Mucosa of descending colon (tissue), 3 donors: Measurements from ENCODE around the gene FGF12. TPM values are rescaled to one million over a fixed set of nuclear protein-coding genes. Genes with fewer than 3 reads are reported as not detected.

ENCODE experiments used
- ATAC-seq: fragments of 200-7000 bp; cut with Tn5 transposase; one replicate; pipeline ENCODE4 v1.9.1; 2020; ENCODE audit warnings: mild to moderate bottlenecking, moderate library complexity
- DNase-seq, 3 donors: peaks; one replicate each; pipeline ENCODE4 v3.0.0-alpha.2; 2020
- H3K36me3 ChIP-seq: fragments of 200-600 bp; one replicate; pipeline ENCODE4 v1.8.0; 2021; ENCODE audit warnings: low read depth, mild to moderate bottlenecking
- H3K4me1 ChIP-seq: fragments of 200-600 bp; one replicate; pipeline ENCODE4 v1.8.0; 2021; ENCODE audit warnings: low read depth, mild to moderate bottlenecking
- H3K4me3 ChIP-seq: fragments of 200-600 bp; one replicate; pipeline ENCODE4 v1.8.0; 2021; ENCODE audit warnings: mild to moderate bottlenecking
- H3K9me3 ChIP-seq: fragments of 200-600 bp; one replicate; pipeline ENCODE4 v1.8.0; 2021; ENCODE audit warnings: mild to moderate bottlenecking
- intact Hi-C, 2 donors: fragments of 100-400 bp; cut with DNase I in 1 of 2; cut with micrococcal nuclease in 1 of 2; formaldehyde crosslinking; loops; one replicate each; pipeline versions ENCODE4 v1.11.0 to v1.11.1; 2022; cut with DNase I, micrococcal nuclease
- total RNA-seq, 3 donors: library from RNA; stranded (reverse); fragmentation: NEBNext Ultra II Directional in 2 of 3; extraction: Animal tissue kit (Norgen Biotek cat#: 25700) in 2 of 3; gene quantifications; one replicate each; pipeline versions ENCODE4 v1.2.1 to v1.2.4, GENCODE V29; 2021 to 2023
- TF ChIP-seq, protein P1 (sequence below): fragments of 200-600 bp; IDR thresholded peaks from one replicate; pipeline ENCODE4 v1.8.0; 2022; ENCODE audit warnings: antibody characterized with exemption, mild to moderate bottlenecking
- donor health status: DM: no; HTN: no; CAD: no; lungs with moderate emphysema.
- donor health status: DM: no; HTN: no; CAD: no.
- donor health status: DM: no; HTN: yes; CAD: no.

Gene FGF12
- total RNA-seq, 3 donors from 2014 or later = 0.35 to 3.3 (median 0.58) TPM

DNA sequence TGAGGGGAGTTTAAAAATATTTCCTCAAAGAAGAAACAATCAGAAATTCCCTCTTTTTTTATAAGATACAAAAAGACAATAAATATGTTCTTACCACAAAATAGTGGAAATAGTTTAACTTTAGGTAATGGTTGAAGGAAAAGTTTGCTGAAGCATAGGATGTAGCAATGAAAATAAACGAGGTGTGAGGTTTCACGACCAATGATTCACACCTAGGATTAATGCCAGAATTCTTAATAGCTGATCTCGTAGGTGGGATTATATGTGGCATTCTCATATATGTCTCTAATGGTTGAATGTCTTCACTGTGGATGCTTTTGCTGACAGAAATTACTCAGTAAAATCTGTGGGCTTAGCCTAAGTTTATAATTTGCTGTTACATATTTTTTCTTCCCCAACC, 467.7 kb downstream of the FGF12 start:
- Histone ChIP-seq H3K4me1 (no peaks in the 10 kb centered on the region), H3K9me3 (no peaks in the 10 kb centered on the region), H3K36me3 (no peaks in the 10 kb centered on the region), H3K4me3 (no peak overlapping the region)
- DNase-seq (no peak), ATAC-seq (no peak)
- TF ChIP-seq, protein P1, sequence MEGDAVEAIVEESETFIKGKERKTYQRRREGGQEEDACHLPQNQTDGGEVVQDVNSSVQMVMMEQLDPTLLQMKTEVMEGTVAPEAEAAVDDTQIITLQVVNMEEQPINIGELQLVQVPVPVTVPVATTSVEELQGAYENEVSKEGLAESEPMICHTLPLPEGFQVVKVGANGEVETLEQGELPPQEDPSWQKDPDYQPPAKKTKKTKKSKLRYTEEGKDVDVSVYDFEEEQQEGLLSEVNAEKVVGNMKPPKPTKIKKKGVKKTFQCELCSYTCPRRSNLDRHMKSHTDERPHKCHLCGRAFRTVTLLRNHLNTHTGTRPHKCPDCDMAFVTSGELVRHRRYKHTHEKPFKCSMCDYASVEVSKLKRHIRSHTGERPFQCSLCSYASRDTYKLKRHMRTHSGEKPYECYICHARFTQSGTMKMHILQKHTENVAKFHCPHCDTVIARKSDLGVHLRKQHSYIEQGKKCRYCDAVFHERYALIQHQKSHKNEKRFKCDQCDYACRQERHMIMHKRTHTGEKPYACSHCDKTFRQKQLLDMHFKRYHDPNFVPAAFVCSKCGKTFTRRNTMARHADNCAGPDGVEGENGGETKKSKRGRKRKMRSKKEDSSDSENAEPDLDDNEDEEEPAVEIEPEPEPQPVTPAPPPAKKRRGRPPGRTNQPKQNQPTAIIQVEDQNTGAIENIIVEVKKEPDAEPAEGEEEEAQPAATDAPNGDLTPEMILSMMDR = no peak
- intact Hi-C loops = no loop called here

DNA sequence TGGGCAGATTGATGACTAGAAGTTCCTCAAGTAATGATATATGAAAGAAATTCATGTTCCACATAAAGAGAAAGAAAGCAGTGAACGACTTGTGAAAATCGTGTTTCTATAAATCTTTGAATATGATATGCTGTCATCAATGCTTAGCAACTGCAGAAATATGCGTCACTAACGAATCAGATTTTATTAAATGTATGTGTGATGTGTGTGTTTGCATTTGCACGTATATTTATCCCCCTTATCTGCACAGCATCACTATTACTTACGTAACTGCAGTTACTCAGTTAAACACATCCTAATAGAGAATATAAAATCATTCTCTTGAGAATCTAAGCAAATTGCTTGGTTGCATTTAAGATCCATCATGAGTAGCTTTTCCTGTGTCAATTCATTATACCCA, 468.6 kb downstream of the FGF12 start:
- Histone ChIP-seq H3K36me3 (no peaks in the 10 kb centered on the region), H3K4me3 (no peak overlapping the region), H3K9me3 (no peaks in the 10 kb centered on the region), H3K4me1 (no peaks in the 10 kb centered on the region)
- DNase-seq (no peak), ATAC-seq (no peak)
- TF ChIP-seq, protein P1 = no peak
- intact Hi-C loops = no loop called here

DNA sequence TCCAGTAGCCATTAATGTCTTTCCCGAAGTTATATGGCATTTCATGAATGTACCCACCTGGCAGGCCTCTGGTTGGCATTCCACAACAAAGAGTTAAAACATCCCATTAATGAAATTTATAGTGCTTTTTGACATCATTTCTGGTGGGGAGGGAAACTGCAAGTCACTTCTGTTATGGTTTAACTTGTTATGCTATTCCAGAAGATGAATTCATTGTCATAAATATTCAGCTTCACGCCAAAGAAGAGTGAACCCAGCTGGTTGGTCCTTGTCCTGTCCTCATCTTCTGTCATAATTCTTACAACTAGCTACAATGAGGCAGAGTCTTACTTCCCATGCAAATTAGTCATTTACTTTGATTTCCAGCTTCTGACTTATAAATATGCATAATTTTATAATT, 471.5 kb downstream of the FGF12 start:
- ATAC-seq (no peak), DNase-seq (no peak)
- TF ChIP-seq, protein P1 = no peak
- intact Hi-C loops = no loop called here
- H3K4me1 ChIP-seq = no peaks in the 10 kb centered on the region
- H3K4me3 ChIP-seq = no peak overlapping the region
- H3K9me3 ChIP-seq = no peaks in the 10 kb centered on the region
- H3K36me3 ChIP-seq = no peaks in the 10 kb centered on the region

DNA sequence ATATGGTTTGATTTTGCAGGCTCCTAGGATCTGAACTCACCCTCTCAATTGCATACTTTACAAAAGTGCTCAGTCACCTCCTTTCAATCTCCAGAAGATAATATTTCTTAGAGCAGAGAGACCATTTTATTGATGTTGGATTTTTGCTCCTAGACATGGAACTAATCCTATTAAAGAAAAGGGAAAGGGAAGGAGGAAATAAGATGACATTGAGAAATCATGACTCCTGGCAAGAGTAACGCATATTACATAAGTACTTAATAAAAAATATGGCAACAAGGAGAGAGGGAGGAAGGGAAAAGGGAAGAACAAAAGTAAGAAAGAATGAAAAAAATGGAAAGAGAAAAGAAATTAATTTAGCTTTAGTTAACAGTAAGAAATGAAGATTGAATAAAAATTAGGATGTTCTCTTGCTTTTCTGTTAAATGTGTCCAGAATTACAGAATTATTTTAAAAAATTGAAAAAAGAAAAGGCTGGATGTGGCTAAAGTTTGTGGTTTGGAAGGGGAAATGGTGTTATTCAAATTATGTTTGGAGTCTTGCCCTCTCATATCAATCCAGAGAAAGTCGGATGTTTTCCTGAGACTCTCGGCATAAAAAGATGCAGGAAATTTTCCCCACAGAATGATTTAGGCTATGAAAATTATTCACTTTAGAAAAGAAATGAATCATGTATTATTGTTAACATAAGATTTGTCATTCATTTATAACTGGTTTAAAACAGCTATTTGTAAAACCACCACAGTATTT, 474.0 kb downstream of the FGF12 start:
- intact Hi-C loops = no loop called here
- no peaks in the 10 kb centered on the region for H3K36me3 ChIP-seq
- TF ChIP-seq, protein P1 = no peak
- no peaks in the 10 kb centered on the region for H3K4me1 ChIP-seq
- no peaks in the 10 kb centered on the region for H3K9me3 ChIP-seq
- H3K4me3 ChIP-seq = no peak overlapping the region
- DNase-seq (no peak), ATAC-seq (no peak)

DNA sequence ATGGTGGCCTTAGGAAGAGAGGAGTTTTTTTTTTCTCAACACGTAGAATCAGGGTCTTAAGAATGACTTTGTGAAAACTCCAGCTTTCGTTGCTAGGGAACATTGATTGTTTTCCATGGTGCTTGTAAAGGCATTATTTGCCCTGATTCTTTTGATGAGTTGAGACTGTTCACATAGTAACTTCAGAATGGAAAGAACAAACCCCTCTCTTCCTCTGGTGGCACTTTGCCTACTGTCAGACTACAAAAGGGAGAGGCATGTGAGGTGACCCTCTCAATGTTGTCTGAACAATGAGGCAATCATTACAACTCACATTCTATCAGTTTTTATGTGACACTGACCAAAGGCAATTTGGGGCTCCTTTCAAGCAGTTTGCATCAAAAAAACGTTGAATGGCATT, 477.8 kb downstream of the FGF12 start:
- no peaks in the 10 kb centered on the region for H3K9me3 ChIP-seq
- H3K36me3 ChIP-seq = no peaks in the 10 kb centered on the region
- TF ChIP-seq, protein P1 = no peak
- intact Hi-C loops = no loop called here
- H3K4me1 ChIP-seq = no peaks in the 10 kb centered on the region
- DNase-seq = no peak
- H3K4me3 ChIP-seq = no peak overlapping the region
- no peak for ATAC-seq
